PFSK-1 (cell line): Measurements from ENCODE around the gene TMEM53.

Experiments used
- FOXP2 ChIP-seq: optimal IDR thresholded peaks from 2 replicates; pipeline ENCODE3; 2011; ENCODE audit warnings: borderline replicate concordance, control low read depth, inconsistent platforms; ENCODE audit not compliant: insufficient read depth; ENCODE audit errors: extremely low read length, extremely low read depth
- POLR2AphosphoS5 ChIP-seq: IDR thresholded peaks from 2 replicates; pipeline ENCODE4 v1.6.1; 2012; ENCODE audit warnings: low read depth, mild to moderate bottlenecking, control low read depth, low read length, moderate library complexity
- REST ChIP-seq, 2 experiments: IDR thresholded peaks; 2 replicates each; pipeline versions ENCODE4 v1.6.1 to v1.8.0; 2011 to 2012; ENCODE audit warnings: low read depth in 2 of 2, low read length in 2 of 2, control low read depth in 1 of 2, inconsistent platforms in 1 of 2, mild to moderate bottlenecking in 1 of 2, moderate library complexity in 1 of 2; ENCODE audit not compliant: insufficient read depth in 1 of 2
- SIN3A ChIP-seq: IDR thresholded peaks from 2 replicates; pipeline ENCODE4 v1.6.1; 2012; ENCODE audit warnings: mild to moderate bottlenecking, low read length, moderate library complexity, borderline replicate concordance; ENCODE audit not compliant: insufficient read depth
- TAF1 ChIP-seq: IDR thresholded peaks from 2 replicates; pipeline ENCODE4 v1.6.1; 2012; ENCODE audit warnings: low read length, control low read depth, borderline replicate concordance; ENCODE audit not compliant: insufficient read depth

TMEM53 gene

GRCh38 chr1:44700573-44700972 lies 26.3 kb upstream of the TMEM53 start:
- TF ChIP-seq SIN3A: no peak
- TF ChIP-seq REST (IDR thresholded peaks at IDR 0.05; ENCODE audit: insufficient read depth in 1 of 2, low read depth in 2 of 2, low read length in 2 of 2): no peak
- no peak for TF ChIP-seq FOXP2
- no peak for TF ChIP-seq POLR2AphosphoS5
- no peak for TF ChIP-seq TAF1

- TF ChIP-seq TAF1 (no peak), SIN3A (no peak), POLR2AphosphoS5 (no peak), REST (IDR thresholded peaks at IDR 0.05; ENCODE audit: insufficient read depth in 1 of 2, low read depth in 2 of 2, low read length in 2 of 2) (no peak), FOXP2 (no peak)
These were observed 23.9 kb upstream of the TMEM53 start for GRCh38 chr1:44698138-44698537.

- TF ChIP-seq TAF1 (no peak), FOXP2 (no peak), SIN3A (no peak), REST (IDR thresholded peaks at IDR 0.05; ENCODE audit: insufficient read depth in 1 of 2, low read depth in 2 of 2, low read length in 2 of 2) (no peak), POLR2AphosphoS5 (no peak)
These were observed 22.6 kb upstream of the TMEM53 start for GRCh38 chr1:44696789-44697345.

- no peak for TF ChIP-seq POLR2AphosphoS5
- no peak for TF ChIP-seq REST (IDR thresholded peaks at IDR 0.05; ENCODE audit: insufficient read depth in 1 of 2, low read depth in 2 of 2, low read length in 2 of 2)
- no peak for TF ChIP-seq TAF1
- no peak for TF ChIP-seq FOXP2
- no peak for TF ChIP-seq SIN3A
These were observed 21.8 kb upstream of the TMEM53 start for GRCh38 chr1:44696101-44696500.

DNA sequence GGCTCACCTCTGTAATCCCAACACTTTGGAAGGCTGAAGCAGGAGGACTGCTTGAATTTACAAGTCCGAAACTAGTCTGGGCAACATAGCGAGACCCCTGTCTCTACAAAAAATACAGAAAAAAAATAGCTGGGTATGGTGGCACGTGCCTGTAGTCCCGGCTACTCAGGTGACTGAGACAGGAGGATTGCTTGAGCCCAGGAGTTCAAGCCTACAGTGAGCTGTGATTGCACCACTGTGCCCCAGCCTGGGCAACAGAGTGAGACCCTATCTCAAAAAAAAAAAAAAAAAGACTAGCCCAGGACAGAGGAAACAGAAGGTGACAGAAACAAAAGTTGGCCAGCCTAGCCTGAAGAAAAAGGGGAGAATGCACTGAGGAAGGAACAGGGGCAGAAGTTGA lies 21.4 kb upstream of the TMEM53 start:
- TF ChIP-seq REST (IDR thresholded peaks at IDR 0.05; ENCODE audit: insufficient read depth in 1 of 2, low read depth in 2 of 2, low read length in 2 of 2) (no peak), SIN3A (no peak), POLR2AphosphoS5 (no peak), TAF1 (no peak), FOXP2 (no peak)
